IPS-20b (cell line): ENCODE data around the gene ARHGAP10.
"Not testable (repeated sequence)": the region's sequence is repeated elsewhere in the genome, so short reads cannot be mapped to it uniquely, and the experiment has no call there.

Source experiments
- H3K27ac ChIP-seq: one replicate; pipeline ENCODE4 v1.5.1; 2013; ENCODE audit warnings: low read length
- H3K27me3 ChIP-seq: 2 replicates; pipeline ENCODE4 v1.6.1; 2013; ENCODE audit warnings: mild to moderate bottlenecking, low read length, inconsistent platforms; ENCODE audit not compliant: insufficient read depth
- H3K36me3 ChIP-seq: 2 replicates; pipeline ENCODE4 v1.6.1; 2013; ENCODE audit warnings: low read depth, mild to moderate bottlenecking, inconsistent platforms, low read length, moderate library complexity; ENCODE audit not compliant: insufficient read depth
- H3K4me1 ChIP-seq: 2 replicates; pipeline ENCODE4 v1.6.1; 2013; ENCODE audit warnings: mild to moderate bottlenecking, control low read depth, inconsistent platforms, low read length, moderate library complexity; ENCODE audit not compliant: insufficient read depth
- H3K4me3 ChIP-seq: 2 replicates; pipeline ENCODE4 v1.5.1; 2013; ENCODE audit warnings: mild to moderate bottlenecking, low read length, inconsistent platforms
- H3K9ac ChIP-seq: 2 replicates; pipeline ENCODE4 v1.6.1; 2013; ENCODE audit warnings: low read depth, mild to moderate bottlenecking, inconsistent platforms, low read length, moderate library complexity
- H3K9me3 ChIP-seq: 2 replicates; pipeline ENCODE4 v1.6.1; 2013; ENCODE audit warnings: mild to moderate bottlenecking, low read depth, low read length, inconsistent platforms; ENCODE audit not compliant: insufficient read depth

The ARHGAP10 gene

DNA sequence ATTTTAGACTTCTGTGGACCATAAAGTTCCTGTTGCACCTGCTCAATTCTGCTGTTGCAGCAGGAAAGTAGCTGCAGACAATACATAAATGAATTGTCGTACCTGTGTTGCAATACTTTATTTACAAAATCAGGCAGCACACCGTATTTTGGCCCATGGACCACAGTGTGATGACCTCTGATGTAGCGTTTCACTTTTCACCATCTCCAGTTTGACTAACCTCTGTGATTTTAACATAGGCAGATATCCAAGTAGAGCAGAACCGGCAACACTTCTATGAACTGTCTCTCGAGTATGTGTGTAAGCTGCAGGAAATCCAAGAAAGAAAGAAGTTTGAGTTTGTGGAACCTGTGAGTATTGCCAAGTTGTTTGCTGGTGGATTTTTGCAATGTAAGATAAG lies 132.7 kb downstream of the ARHGAP10 start:
- peaks cover 23% of the 10 kb centered on the region for H3K4me1 ChIP-seq

GRCh38 chr4:147865926-147866325 lies 134.0 kb downstream of the ARHGAP10 start:
- H3K36me3 ChIP-seq: no peaks in the 10 kb centered on the region
- H3K4me3 ChIP-seq: no peak overlapping the region
- no peaks in the 10 kb centered on the region for H3K27me3 ChIP-seq
- H3K9ac ChIP-seq: peak overlapping the region; percentile 1; the same call in 1 of the 2 replicates
- H3K9me3 ChIP-seq: no peaks in the 10 kb centered on the region
- H3K4me1 ChIP-seq: peaks cover 23% of the 10 kb centered on the region
- no peak overlapping the region for H3K27ac ChIP-seq

More for the DNA sequence above, 132.7 kb downstream of the ARHGAP10 start:
- no peak overlapping the region for H3K4me3 ChIP-seq
- no peaks in the 10 kb centered on the region for H3K9me3 ChIP-seq
- H3K9ac ChIP-seq: no peak overlapping the region
- no peaks in the 10 kb centered on the region for H3K36me3 ChIP-seq
- no peak overlapping the region for H3K27ac ChIP-seq
- H3K27me3 ChIP-seq: no peaks in the 10 kb centered on the region

DNA sequence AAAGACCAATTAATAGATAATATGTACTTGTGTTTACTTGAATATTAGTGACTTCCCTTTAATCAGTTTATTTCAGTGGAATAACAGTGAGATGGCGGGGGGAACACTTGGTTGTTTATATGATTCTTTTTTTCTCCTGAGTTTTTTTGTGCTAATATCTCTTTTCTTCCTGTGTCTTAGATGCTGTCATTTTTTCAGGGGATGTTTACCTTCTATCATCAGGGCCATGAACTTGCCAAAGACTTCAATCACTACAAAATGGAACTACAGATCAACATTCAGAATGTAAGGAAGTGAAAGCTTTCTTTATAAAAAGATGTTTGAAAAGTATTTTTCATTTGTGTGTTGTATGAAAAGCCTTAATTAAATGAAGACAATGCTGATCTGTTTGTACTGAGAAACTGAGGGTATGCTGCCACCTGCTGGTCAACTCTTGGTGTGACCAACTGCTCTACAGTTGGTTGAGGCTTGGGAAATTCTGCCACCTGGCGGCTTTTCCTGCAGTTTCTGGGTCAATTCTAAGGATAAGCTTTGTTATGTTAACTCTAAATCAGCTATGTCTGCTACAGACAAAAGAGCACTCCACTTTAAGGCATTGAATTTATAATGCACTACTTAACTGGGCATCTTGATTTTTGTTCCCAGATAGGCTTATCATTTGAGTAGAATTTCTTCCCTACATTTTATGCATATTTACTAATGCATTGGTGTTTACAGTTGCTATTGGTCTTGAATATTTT lies 134.8 kb downstream of the ARHGAP10 start:
- peak overlapping the region; percentile 1; the same call in 1 of the 2 replicates for H3K9ac ChIP-seq
- H3K27me3 ChIP-seq: no peaks in the 10 kb centered on the region
- no peaks in the 10 kb centered on the region for H3K9me3 ChIP-seq
- H3K4me3 ChIP-seq: peak overlapping the region; percentile 31; the same call in 1 of the 2 replicates
- no peak overlapping the region for H3K27ac ChIP-seq
- peaks cover 23% of the 10 kb centered on the region for H3K4me1 ChIP-seq
- H3K36me3 ChIP-seq: no peaks in the 10 kb centered on the region

DNA sequence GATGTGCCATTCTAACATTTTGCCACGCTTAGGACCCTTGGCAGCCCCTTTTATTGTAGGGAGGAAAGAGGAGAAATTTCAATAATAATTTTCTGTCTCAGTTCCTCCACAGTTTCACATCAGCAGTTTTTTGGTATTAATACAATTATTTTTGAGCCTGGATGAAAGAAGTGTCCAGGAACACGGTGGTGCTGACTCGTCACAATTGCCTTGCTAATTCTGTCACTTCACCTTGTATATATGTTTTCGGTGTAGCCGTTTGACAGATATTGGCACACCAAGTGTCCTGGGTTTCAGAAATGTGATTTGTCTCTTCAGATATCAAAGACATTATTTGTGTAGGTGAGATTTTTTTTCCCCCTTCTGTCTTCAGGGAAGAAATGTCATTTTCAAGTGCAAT lies 142.2 kb downstream of the ARHGAP10 start:
- no peak overlapping the region for H3K27ac ChIP-seq
- no peaks in the 10 kb centered on the region; the same call in 1 of the 2 replicates for H3K36me3 ChIP-seq
- H3K9ac ChIP-seq: no peak overlapping the region
- no peaks in the 10 kb centered on the region for H3K27me3 ChIP-seq
- H3K9me3 ChIP-seq: no peaks in the 10 kb centered on the region
- no peaks in the 10 kb centered on the region for H3K4me1 ChIP-seq
- no peak overlapping the region for H3K4me3 ChIP-seq

- Histone ChIP-seq H3K4me1 (no peaks in the 10 kb centered on the region), H3K27ac (no peak overlapping the region), H3K27me3 (no peaks in the 10 kb centered on the region), H3K36me3 (no peaks in the 10 kb centered on the region; the same call in 1 of the 2 replicates), H3K9me3 (no peaks in the 10 kb centered on the region), H3K9ac (no peak overlapping the region), H3K4me3 (no peak overlapping the region)
These were observed 145.5 kb downstream of the ARHGAP10 start for GRCh38 chr4:147877308-147877771.

DNA sequence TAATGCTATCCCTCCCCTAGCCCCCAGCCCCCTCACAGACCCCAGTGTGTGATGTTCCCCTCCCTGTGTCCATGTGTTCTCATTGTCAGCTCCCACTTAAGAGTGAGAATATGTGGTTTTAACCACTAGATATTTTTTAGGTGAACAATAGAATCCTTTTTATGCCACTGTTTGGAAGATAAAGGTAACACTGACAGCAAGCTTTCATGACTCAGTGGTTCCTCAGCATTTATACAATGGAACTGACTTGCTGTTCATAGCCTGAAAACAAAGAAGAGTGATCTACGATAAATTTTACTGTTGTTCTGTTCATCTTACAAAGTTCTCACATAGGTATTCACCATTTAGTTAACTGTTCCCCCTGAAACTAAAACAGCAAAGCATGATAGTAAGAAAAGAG lies 147.8 kb downstream of the ARHGAP10 start:
- Histone ChIP-seq H3K4me1 (no peaks in the 10 kb centered on the region), H3K9ac (no peak overlapping the region), H3K27ac (no peak overlapping the region), H3K9me3 (no peaks in the 10 kb centered on the region), H3K36me3 (no peaks in the 10 kb centered on the region; the same call in 1 of the 2 replicates), H3K4me3 (no peak overlapping the region), H3K27me3 (no peaks in the 10 kb centered on the region)

DNA sequence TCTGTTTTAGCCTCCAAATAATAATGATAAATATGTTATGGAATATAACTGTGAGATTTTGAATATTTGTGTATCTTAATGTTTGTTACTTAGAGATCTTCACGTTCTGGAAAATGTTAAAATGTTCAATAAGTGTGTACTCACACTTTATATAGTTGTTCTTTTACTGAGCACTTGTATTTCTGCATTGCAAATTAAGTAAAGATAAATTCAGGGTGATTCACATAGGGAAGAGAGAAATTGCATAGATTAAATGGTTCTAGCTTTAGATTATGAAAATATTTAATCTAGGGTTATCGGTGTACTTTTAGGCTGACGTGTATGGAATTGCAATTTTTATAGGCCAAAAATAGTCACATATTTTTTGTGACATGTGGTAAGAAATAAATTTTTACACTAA lies 148.6 kb downstream of the ARHGAP10 start:
- Histone ChIP-seq H3K36me3 (no peaks in the 10 kb centered on the region), H3K27ac (no peak overlapping the region), H3K9ac (no peak overlapping the region), H3K4me1 (no peaks in the 10 kb centered on the region), H3K9me3 (no peaks in the 10 kb centered on the region), H3K27me3 (no peaks in the 10 kb centered on the region), H3K4me3 (no peak overlapping the region)

DNA sequence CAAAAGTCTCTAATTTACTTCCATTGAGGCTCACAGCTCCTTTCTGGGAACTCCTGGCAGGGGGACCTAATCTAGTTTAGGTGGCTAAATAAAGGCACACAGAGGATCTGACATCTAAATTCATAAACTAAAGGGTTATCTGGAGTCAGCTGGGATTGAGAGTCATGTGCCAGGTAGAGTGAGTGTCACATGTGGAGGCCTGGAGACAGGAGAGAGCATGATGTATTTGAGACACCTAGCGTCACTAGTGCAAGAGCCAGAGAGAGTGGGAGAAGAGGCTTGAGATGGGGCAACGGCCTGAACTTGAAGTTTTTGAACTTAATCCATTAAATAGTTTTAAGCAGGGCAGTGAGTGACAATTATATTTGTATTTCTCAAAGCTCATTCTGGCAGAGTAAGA lies 152.6 kb downstream of the ARHGAP10 start:
- no peaks in the 10 kb centered on the region for H3K36me3 ChIP-seq
- H3K4me1 ChIP-seq: no peaks in the 10 kb centered on the region
- H3K9ac ChIP-seq: no peak overlapping the region
- H3K27me3 ChIP-seq: no peaks in the 10 kb centered on the region
- no peak overlapping the region for H3K4me3 ChIP-seq
- H3K9me3 ChIP-seq: no peaks in the 10 kb centered on the region
- H3K27ac ChIP-seq: no peak overlapping the region

DNA sequence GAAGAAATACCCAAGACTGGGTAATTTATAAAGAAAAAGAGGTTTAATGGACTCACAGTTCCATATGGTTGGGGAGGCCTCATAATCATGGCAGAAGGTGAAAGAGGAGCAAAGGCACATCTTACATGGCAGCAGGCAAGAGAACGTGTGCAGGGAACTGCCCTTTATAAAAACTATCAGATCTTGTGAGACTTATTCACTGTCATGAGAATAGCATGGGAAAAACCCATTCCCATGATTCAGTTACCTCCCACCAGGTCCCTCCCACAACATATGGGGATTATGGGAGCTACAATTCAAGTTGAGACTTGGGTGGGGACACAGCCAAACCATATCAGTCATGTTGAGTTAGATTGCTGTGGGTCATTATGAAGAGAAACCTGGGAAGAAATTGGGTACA lies 153.3 kb downstream of the ARHGAP10 start:
- not testable (repeated sequence) for H3K9ac ChIP-seq, H3K36me3 ChIP-seq, H3K9me3 ChIP-seq, H3K27me3 ChIP-seq, H3K4me1 ChIP-seq, H3K4me3 ChIP-seq, H3K27ac ChIP-seq

DNA sequence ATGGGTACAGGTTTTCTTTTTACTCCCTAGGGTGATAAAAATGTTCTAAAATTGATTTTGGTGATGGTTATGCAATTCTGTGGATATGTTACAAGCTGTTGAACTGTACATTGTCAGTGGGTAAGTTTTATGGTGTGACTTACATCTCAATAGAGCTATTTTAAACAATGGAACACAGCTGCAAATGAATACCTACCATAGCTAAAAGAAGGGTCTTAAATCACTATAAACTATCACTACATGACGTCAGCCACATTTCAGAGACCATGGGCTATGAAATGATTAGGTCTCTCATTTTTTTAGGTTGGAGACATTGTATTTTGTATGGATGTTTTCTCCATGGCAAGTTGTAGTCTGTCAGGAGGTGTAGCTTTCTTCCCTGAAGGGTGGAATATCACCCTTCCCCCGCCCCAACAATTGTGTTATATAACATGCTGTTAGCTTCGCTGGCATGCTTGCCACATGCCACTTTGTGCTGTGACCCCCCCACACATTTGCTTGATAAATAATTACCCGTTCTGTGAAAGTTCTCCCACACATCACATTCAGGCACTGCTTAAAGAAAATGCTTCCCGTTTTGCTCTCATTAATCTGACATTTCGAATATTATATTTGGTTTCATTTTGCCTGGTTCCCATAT lies 159.7 kb downstream of the ARHGAP10 start:
- Histone ChIP-seq H3K27me3 (no peaks in the 10 kb centered on the region), H3K27ac (no peak overlapping the region), H3K4me3 (no peak overlapping the region), H3K9ac (no peak overlapping the region), H3K4me1 (no peaks in the 10 kb centered on the region), H3K9me3 (peaks cover 21% of the 10 kb centered on the region), H3K36me3 (no peaks in the 10 kb centered on the region)

DNA sequence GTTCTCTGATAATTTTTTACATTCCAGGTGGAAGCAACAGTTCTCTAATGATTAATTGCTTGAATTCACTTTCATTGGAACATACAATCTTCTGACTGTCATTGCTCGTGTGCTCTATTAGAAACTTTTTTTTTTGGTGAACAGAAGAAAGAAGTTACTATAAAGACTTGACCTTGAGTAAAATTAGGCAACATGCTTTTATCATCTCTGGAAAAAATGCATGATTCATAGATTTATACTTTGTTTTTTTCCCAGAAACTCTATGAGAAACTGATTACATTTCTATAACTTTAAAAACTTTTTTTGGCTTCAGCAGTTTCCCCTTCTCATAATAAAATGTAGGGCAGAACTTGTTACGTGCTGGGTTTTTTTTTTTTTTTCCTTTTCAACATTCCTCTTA lies 167.6 kb downstream of the ARHGAP10 start:
- Histone ChIP-seq H3K9me3 (peaks cover 17% of the 10 kb centered on the region), H3K27ac (no peak overlapping the region), H3K4me3 (no peak overlapping the region)

GRCh38 chr4:147901388-147901787 lies 169.5 kb downstream of the ARHGAP10 start:
- H3K4me3 ChIP-seq: no peak overlapping the region
- H3K27me3 ChIP-seq: no peaks in the 10 kb centered on the region
- no peaks in the 10 kb centered on the region for H3K4me1 ChIP-seq
- H3K9me3 ChIP-seq: peaks cover 5% of the 10 kb centered on the region
- H3K27ac ChIP-seq: no peak overlapping the region
- no peaks in the 10 kb centered on the region for H3K36me3 ChIP-seq
- H3K9ac ChIP-seq: no peak overlapping the region

More for the DNA sequence above, 167.6 kb downstream of the ARHGAP10 start:
- Histone ChIP-seq H3K9ac (no peak overlapping the region), H3K4me1 (no peaks in the 10 kb centered on the region), H3K27me3 (no peaks in the 10 kb centered on the region), H3K36me3 (no peaks in the 10 kb centered on the region)
